Ramos (cell line): ENCODE results near the gene CARTPT.

ENCODE experiments used
- in situ Hi-C: fragments of 300-500 bp; cut with MboI; formaldehyde crosslinking; loops from one replicate; pipeline ENCODE4 v1.14.3; 2022; ENCODE audit warnings: low sequenced_read_pairs; ENCODE audit not compliant: unreplicated experiment

Gene CARTPT

GRCh38 chr5:71719063-71719964 lies at the start of gene CARTPT:
CARTPT (plus strand) TSS chr5:71719275; CDS start chr5:71719294, 19 bp downstream.
- in situ Hi-C loops = no loop called here

- in situ Hi-C loops = no loop called here
Measured at GRCh38 chr5:71677977-71678376, 41.1 kb upstream of the CARTPT start.

- in situ Hi-C loops = no loop called here
Measured at GRCh38 chr5:71679714-71680113, 39.4 kb upstream of the CARTPT start.

GRCh38 chr5:71680510-71680909 lies 38.6 kb upstream of the CARTPT start:
- in situ Hi-C loops = no loop called here

GRCh38 chr5:71681296-71681695 lies 37.8 kb upstream of the CARTPT start:
- in situ Hi-C loops = no loop called here

GRCh38 chr5:71684309-71684708 lies 34.8 kb upstream of the CARTPT start:
- in situ Hi-C loops = no loop called here

GRCh38 chr5:71693828-71694427 lies 25.1 kb upstream of the CARTPT start:
- in situ Hi-C loops = no loop called here

- in situ Hi-C loops = no loop called here
Measured at GRCh38 chr5:71695071-71695470, 24.0 kb upstream of the CARTPT start.

- in situ Hi-C loops = no loop called here
Measured at GRCh38 chr5:71695595-71695994, 23.5 kb upstream of the CARTPT start.

- in situ Hi-C loops = no loop called here
Measured at GRCh38 chr5:71697967-71698366, 21.1 kb upstream of the CARTPT start.

GRCh38 chr5:71699233-71699632 lies 19.8 kb upstream of the CARTPT start:
- in situ Hi-C loops = no loop called here

- in situ Hi-C loops = no loop called here
Measured at GRCh38 chr5:71699751-71700150, 19.3 kb upstream of the CARTPT start.

- in situ Hi-C loops = no loop called here
Measured at GRCh38 chr5:71700803-71701202, 18.3 kb upstream of the CARTPT start.

- in situ Hi-C loops = no loop called here
Measured at GRCh38 chr5:71701407-71701806, 17.7 kb upstream of the CARTPT start.

GRCh38 chr5:71703941-71704340 lies 15.1 kb upstream of the CARTPT start:
- in situ Hi-C loops = no loop called here

GRCh38 chr5:71705421-71705820 lies 13.7 kb upstream of the CARTPT start:
- in situ Hi-C loops = no loop called here

GRCh38 chr5:71706906-71707305 lies 12.2 kb upstream of the CARTPT start:
- in situ Hi-C loops = no loop called here

- in situ Hi-C loops = no loop called here
Measured at GRCh38 chr5:71711610-71712009, 7.5 kb upstream of the CARTPT start.

- in situ Hi-C loops = no loop called here
Measured at GRCh38 chr5:71714911-71715310, 4.2 kb upstream of the CARTPT start.

- in situ Hi-C loops = no loop called here
Measured at GRCh38 chr5:71727978-71728377, 8.9 kb downstream of the CARTPT start.

GRCh38 chr5:71731015-71731414 lies 11.9 kb downstream of the CARTPT start:
- in situ Hi-C loops = no loop called here

GRCh38 chr5:71732011-71732410 lies 12.9 kb downstream of the CARTPT start:
- in situ Hi-C loops = no loop called here
